Ureter (tissue), 1 donor: ENCODE results near the gene CYP2W1. TPM values are rescaled to one million over a fixed set of nuclear protein-coding genes. Genes with fewer than 3 reads are reported as not detected.
"Not testable (repeated sequence)": the region's sequence is repeated elsewhere in the genome, so short reads cannot be mapped to it uniquely, and the experiment has no call there.

ENCODE experiments used
- DNase-seq: peaks from one replicate; pipeline ENCODE4 v3.0.0-alpha.2; 2020; ENCODE audit warnings: low spot score
- total RNA-seq: library from RNA; stranded (reverse); gene quantifications from one replicate; pipeline ENCODE4 v1.2.4, GENCODE V29; 2023
- donor health status: DM: yes; HTN: yes; CAD: no.

CYP2W1 gene
- total RNA-seq, 1 donor from 2014 or later = 0.44 TPM

DNA sequence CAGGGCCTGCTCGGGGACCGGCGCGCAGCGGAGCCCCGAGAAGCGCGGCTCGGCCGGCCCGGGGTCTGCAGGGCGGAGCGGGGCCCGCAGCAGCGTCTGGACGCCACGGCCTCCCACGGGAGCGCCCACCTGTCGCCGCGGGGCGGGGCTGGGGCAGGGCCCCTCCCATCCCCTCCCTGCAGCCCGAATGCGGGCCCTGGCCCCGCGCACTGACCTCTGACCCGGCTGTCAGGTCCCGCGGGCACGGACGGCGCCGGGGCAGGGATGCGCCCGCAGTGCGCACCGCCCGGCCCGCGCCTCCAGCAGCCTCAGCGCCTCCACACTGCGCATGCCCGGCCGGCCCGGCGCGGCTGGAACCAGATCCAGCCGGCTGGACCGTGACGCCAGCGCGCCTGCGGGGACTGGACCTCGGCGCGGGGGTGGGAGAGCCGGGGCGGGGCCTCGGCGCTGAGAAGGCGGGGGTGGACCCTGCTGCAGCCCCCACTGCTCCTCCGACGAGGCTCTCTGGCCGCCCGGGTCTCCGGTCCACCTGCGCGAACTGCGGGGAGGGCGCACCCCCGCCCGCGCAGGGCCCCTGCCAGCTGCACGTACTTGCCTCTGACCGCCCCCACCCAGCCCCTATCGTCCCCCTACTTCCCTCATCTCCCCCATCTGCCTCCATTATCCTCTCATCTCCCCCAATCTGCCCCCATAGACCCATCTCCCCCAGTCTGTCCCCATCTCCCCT, 45.2 kb downstream of the CYP2W1 start:
- DNase-seq = peak; percentile 92

DNA sequence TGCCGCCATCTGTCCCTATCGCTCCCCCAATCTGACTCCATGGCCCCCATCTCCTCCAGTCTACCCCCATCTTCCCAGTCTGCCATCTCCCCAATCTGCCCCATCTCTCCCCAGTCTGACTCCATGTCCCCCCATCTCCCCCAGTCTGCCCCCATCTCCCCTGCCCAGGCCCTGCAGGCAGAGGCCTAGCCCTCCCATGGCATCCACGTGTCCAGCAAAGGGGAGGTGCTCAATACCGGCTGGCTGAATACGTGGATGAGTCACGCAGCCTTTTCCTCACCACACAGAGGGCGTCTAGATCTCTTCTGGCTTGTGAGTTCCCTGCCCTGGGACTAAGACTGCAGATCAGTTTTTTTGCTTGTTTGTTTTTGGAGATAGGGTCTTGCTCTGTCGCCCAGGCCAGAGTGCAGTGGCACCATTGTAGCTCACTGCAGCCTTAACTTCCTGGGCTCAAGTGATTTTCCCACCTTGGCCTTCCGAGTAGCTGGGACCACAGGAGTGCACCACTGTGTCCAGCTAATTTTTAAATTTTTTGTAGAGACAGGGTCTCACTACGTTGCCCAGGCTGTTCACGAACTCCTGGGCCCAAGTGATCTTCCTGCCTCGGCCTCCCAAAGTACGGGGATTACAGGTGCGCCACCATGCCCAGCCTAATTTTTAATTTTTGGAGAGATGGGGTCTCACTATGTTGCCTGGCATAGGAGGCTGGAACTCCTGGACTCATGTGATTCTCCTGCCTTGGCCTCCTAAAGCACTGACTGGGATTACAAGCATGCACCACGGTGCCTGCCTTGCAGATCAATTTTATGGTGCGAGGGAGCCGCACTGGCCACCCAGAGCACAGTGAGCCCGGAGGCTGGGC, 46.0 kb downstream of the CYP2W1 start:
- DNase-seq = peak; percentile 92

- DNase-seq = no peak
Measured at GRCh38 chr7:1029637-1030443, 46.9 kb downstream of the CYP2W1 start.

DNA sequence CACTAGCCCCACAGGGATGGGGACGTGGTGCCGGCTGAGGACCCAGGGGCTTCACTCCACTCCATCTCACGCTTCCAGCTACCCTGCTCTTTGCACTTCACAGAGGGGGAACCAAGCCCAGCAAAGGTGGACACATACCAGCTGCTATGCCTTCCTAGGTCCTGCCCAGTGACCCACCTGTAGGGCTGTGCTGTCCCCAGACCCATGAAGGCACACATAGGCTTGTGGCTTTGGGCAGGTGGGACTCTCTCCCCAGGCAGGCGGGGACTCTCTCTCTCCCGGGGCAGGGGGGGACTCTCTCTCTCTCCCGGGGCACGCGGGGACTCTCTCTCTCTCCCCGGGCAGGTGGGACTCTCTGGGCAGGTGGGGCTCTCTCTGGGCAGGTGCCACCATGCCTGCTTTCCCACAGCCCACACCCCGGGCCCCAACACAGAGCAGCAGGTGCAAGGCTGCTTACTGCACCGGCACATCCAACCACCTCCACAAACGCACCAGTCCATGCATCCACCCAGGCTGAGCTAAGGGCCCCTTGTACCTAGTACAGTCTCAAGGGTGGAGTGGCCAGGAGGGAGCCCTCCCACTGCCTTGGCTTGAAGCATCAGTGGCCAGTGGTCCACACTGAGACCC, 47.6 kb downstream of the CYP2W1 start:
- DNase-seq = no peak

DNA sequence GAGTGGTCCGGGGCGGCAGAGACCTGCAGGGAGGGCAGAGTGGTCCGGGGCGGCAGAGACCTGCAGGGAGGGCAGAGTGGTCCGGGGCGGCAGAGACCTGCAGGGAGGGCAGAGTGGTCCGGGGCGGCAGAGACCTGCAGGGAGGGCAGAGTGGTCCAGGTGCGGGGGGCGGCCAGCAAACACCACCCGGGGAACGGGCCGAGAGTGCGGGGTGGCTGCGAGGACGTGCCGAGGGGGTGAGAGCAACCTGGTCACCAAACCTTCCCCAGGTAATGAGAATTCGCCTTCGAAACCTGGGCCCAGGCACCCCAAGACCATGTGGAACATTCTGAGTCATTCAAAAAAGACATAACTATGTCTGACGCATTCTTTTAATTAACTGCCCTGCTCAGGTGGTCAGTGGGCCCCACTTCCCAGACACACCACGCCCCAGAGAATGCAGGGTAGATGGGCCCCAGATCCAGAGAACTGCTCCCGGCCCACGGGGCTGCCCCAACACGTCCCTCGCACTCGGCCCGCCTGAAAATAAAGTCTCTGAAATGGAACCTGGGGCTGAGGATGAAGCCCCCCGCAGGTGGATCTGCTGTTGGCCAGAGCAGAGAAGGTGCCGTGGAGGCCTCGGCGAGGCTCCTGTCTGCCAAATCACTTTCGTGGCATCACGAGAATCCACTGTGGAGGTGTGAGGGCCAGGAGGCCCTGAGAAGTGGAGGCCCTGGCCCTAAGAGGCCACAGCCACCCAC, 48.9 kb downstream of the CYP2W1 start:
- no peak for DNase-seq

- DNase-seq = no peak
Measured at GRCh38 chr7:1032536-1033181, 49.7 kb downstream of the CYP2W1 start.

DNA sequence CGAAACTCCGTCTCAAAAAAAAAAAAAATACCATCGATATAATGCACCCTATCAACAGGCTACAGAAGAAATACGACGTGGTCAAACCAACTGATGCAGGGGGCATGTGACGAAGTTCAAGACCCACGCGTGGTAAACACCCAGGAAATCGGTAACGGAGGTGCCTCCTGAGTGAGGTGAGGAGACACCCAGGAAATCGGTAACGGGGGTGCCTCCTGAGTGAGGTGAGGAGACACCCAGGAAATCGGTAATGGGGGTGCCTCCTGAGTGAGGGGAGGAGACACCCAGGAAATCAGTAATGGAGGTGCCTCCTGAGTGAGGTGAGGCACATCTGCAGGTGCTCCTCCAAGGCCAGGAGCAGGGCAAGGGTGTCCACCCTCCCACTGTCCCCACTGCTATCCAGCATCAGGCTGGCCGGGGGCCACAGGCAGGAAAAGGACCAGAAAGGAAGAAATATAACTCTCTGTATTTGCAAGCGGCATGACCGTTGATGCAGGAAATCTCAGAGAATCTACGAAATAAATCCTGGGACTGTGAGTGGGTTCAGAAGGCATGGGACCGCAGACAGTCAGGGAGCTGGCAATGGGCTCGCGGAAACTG, 50.7 kb downstream of the CYP2W1 start:
- DNase-seq = no peak

DNA sequence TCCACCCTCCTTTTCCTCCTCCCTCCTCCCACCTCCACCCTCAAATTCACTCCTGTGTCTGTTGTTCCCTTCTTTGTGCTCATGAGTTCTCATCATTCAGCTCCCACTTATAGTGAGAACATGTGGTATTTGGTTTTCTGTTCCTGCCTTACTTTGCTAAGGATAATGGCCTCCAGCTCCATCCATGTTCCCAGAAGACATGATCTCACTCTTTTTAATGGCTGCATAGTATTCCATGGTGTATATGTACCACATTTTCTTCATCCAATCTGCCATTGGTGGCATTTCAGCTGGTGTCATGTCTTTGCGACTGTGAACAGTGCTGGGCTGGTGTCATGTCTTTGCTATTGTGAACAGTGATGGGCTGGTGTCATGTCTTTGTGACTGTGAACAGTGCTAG, 51.8 kb downstream of the CYP2W1 start:
- DNase-seq = not testable (repeated sequence)

- DNase-seq = not testable (repeated sequence)
Measured at GRCh38 chr7:1036164-1036928, 53.4 kb downstream of the CYP2W1 start.

Other genes with a start within 250 kb of the CYP2W1 start
- gene SUN1, start 150.7 kb upstream of the CYP2W1 start, total RNA-seq = 137 TPM
- gene GET4, start 106.6 kb upstream of the CYP2W1 start, total RNA-seq = 43.4 TPM
- gene ADAP1, start 28.5 kb upstream of the CYP2W1 start, total RNA-seq = 20.6 TPM
- gene COX19, start 7.6 kb upstream of the CYP2W1 start, total RNA-seq = 14.6 TPM
- gene GPR146, start 61.4 kb downstream of the CYP2W1 start, total RNA-seq = 8.7 TPM
- gene GPER1, start 104.9 kb downstream of the CYP2W1 start, total RNA-seq = 3.4 TPM
- gene ZFAND2A, start 177.0 kb downstream of the CYP2W1 start, total RNA-seq = 16.6 TPM
- not detected for gene UNCX, start 249.7 kb downstream of the CYP2W1 start, total RNA-seq